HepG2 (cell line): ENCODE results near the gene PITHD1. TPM values are rescaled to one million over a fixed set of nuclear protein-coding genes. Genes with fewer than 3 reads are reported as not detected.

Experiments used
- AFF4 ChIP-seq: sonication (generic); formaldehyde crosslinking; IDR thresholded peaks from 2 replicates; pipeline ENCODE4 v1.4.0; 2020; ENCODE audit warnings: missing genetic modification reagents
- HNF1A ChIP-seq, 2 experiments: sonication (generic) in 1 of 2; formaldehyde crosslinking in 1 of 2; IDR thresholded peaks; 2 replicates each; pipeline versions ENCODE4 v1.4.0 to v1.6.1; 2016 to 2020; ENCODE audit warnings: borderline replicate concordance in 1 of 2, low read depth in 1 of 2, mild to moderate bottlenecking in 1 of 2, missing genetic modification reagents in 1 of 2
- IRX3 ChIP-seq: sonication (generic); formaldehyde crosslinking; IDR thresholded peaks from 2 replicates; pipeline ENCODE4 v1.8.1; 2023; ENCODE audit warnings: mild to moderate bottlenecking, low read depth, missing genetic modification reagents, borderline replicate concordance
- MED8 ChIP-seq: sonication (generic); formaldehyde crosslinking; IDR thresholded peaks from 2 replicates; pipeline ENCODE4 v1.8.1; 2023; ENCODE audit warnings: mild to moderate bottlenecking, missing genetic modification reagents; ENCODE audit not compliant: insufficient replicate concordance
- ZNF281 ChIP-seq: sonication (generic); formaldehyde crosslinking; IDR thresholded peaks from 2 replicates; pipeline ENCODE4 v1.4.0; 2020; ENCODE audit warnings: missing genetic modification reagents, borderline replicate concordance
- ZNF431 ChIP-seq: sonication (generic); formaldehyde crosslinking; IDR thresholded peaks from 2 replicates; pipeline ENCODE4 v1.9.0; 2022; ENCODE audit warnings: missing genetic modification reagents, low read depth, mild to moderate bottlenecking, borderline replicate concordance
- ZNF609 ChIP-seq: sonication (generic); formaldehyde crosslinking; IDR thresholded peaks from 2 replicates; pipeline ENCODE4 v1.4.0; 2020; ENCODE audit warnings: mild to moderate bottlenecking, missing genetic modification reagents, borderline replicate concordance
- polyA plus RNA-seq, 8 experiments: library from polyadenylated mRNA; depleted of rRNA in 3 of 8; stranded (reverse) in 7 of 8; unstranded in 1 of 8; fragments of >200 nt; fragmentation: Illumina TruSeq in 4 of 8; extraction: Trizol in 4 of 8; gene quantifications; 2 replicates each; pipeline versions ENCODE4 v1.2.1 to v1.2.3, GENCODE V29; 2011 to 2016; ENCODE audit warnings: low read depth in 4 of 8, missing spikeins in 1 of 8, mixed read lengths in 1 of 8; ENCODE audit not compliant: insufficient read depth in 1 of 8
- total RNA-seq, 5 experiments: library from RNA; depleted of rRNA; stranded (reverse); fragments of >200 nt; fragmentation: Illumina TruSeq; extraction: Trizol; gene quantifications; 2 replicates each; pipeline ENCODE4 v1.2.3, GENCODE V29; 2016; ENCODE audit warnings: low read depth in 1 of 5

PITHD1 gene
- total and polyA plus RNA-seq, 2 of the 13 experiments (the other 11 are each of a cell fraction or from before 2014, with no cell fraction given) = 28.0 to 37.3 TPM

- 0 out of 2 replicates have a peak, but pooled peaks have one; percentile 15 for TF ChIP-seq HNF1A (IDR thresholded peaks at IDR 0.05; ENCODE audit: low read depth)
- TF ChIP-seq HNF1A (CRISPR knock-in tag; IDR thresholded peaks at IDR 0.05; ENCODE audit: borderline replicate concordance) = peak; percentile 59; the same call in 1 of the 2 replicates
- no peak for TF ChIP-seq ZNF609 (CRISPR knock-in tag)
- TF ChIP-seq MED8 (CRISPR knock-in tag) = peak; percentile 47
- no peak for TF ChIP-seq IRX3 (CRISPR knock-in tag)
- TF ChIP-seq ZNF431 (CRISPR knock-in tag) = 0 out of 2 replicates have a peak, but pooled peaks have one; percentile 74
- TF ChIP-seq ZNF281 (CRISPR knock-in tag) = no peak
- no peak for TF ChIP-seq AFF4 (CRISPR knock-in tag)
Measured at GRCh38 chr1:23777979-23778814, at the start of gene PITHD1 (continued).
